NCI-H524 treated with DMSO at 0.1 percent for 48 hours (cell line): Measurements from ENCODE around the gene TRAPPC3.
"Not testable (repeated sequence)": the region's sequence is repeated elsewhere in the genome, so short reads cannot be mapped to it uniquely, and the experiment has no call there.

Experiments used
- DNase-seq: peaks from one replicate; lab custom pipeline; 2025; lab: John Stamatoyannopoulos, UW

Gene TRAPPC3

DNA sequence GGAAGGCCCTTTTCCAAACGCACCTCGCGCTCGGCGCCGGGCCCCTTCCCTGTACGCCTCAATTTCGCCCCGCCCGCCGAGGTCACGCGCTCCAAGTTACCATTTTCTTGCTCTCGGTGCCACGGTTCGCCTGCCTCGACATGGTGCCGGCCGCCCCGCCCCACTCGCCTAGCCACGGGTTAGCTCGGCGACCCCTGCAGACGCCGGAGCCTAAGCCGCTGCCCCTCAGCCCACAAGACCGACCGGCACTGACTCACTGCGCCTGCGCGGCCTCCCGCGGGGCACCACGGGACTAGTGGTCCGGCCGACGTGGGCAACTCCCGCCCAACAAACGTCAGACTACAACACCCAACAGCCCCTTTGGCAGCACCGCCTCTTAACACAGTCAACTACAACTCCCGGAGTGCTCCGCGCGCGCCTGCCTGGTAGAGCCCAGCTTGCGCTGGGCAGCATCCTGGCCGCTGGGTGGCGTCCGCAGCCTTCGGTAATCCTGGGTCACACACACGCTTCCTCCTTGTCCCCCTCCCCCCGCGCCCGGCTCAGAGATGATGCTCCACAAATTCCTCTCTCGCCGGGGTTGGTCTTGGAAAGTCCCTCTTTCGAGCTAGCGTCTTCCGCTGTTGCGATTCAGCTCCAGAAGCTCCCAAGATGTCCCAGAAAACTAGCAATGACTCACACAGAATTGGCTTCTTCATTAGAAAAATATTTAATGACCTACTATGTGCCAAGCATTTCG, at the start of gene TRAPPC3:
TRAPPC3 (minus strand) TSS at position 250 of the 736 bp plus-strand sequence; CDS start at position 142, 108 bp downstream.
- DNase-seq: peak; percentile 98

DNA sequence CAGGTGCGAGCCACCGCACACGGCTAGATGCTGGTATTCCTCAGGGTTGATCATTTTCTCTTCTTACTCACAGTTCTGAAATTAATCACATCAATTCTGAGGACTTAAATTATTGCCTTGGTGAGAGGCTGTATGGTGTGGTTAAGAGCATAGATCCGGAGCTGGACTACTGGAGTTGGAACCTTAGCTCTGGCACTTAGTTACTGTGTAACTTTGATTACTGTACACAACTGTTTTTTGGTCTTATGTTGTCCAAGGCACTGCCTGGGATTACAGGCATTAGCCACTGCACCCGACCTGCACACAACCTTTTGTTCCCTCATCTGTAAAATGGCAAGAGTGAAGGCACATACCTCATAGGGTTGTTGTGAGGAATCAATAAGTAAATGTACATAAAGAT, 49.4 kb upstream of the TRAPPC3 start:
- no peak for DNase-seq

DNA sequence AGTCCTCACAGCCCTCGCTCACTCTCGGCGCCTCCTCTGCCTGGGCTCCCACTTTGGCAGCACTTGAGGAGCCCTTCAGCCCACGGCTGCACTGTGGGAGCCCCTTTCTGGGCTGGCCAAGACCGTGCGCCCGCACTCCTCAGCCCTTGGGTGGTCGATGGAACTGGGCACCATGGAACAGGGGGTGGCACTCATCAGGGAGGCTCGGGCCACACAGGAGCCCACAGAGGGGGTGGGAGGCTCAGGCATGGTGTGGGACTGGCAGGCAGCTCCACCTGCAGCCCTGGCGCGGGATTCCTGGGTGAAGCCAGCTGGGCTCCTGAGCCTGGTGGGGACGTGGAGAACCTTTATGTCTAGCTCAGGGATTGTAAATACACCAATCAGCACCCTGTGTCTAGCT, 47.5 kb upstream of the TRAPPC3 start:
- not testable (repeated sequence) for DNase-seq

DNA sequence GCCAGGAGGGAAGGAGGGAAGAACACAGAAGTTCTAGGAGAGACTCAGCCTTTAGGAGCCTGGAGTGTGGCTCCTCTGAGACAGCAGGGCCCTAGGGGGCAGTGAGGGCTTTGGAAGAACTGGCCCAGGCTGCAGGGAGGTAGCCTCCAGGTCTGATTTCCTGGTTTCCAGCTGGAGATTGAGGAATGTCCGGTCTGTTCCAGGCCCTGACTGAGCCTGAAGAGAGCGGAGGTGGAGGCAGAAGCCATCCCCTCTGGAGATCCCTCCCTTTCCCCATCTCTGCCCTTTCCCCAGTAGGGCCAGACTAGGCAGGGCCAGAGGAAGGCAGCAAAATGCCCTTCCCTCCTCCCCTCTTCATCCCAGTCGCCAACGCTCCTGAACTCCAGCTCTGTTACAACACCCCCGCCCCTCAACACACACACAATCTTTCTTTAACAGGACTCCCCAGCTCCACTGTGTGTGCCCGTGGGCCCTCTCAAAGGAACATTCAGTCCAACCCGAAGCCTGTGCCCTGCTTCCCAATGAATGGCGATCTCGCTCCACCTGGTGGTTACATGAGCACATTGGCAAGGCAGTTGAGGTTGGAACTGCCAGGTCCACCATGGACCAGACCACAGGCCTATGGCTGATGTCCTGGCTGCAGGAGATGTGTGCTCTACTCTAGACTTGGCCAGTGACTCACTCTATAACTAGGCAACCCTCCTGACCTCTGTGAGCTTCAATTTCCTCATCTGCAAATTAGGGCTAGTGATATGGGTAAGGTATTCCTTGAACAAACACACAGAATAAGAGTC, 38.7 kb upstream of the TRAPPC3 start:
- DNase-seq: no peak

DNA sequence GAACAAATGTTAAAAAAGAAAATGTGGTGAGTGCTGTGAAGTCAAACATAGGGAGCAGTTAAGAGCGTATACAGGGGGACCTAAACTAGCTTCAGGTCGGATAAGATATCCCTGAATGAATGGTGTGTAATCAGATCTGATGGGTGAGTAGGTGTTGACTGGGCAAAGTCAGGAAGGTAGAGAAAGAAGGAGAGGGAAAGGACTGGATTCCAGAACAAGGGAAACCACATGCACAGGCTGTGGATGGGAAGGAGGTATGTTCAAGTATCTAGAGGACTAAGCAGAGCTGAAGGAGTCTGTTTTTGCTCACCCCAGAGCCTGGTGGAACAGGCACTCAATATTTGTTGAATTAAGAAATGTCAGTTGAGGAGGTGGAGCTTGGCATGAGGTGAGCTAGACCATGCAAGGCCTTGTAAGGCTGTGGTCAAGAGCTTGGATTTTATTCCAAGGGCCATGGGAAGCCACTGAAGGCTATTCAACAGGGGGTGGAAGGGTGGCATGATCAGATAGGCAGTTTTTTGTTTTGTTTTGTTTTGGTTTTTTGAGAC, 34.1 kb upstream of the TRAPPC3 start:
- no peak for DNase-seq

DNA sequence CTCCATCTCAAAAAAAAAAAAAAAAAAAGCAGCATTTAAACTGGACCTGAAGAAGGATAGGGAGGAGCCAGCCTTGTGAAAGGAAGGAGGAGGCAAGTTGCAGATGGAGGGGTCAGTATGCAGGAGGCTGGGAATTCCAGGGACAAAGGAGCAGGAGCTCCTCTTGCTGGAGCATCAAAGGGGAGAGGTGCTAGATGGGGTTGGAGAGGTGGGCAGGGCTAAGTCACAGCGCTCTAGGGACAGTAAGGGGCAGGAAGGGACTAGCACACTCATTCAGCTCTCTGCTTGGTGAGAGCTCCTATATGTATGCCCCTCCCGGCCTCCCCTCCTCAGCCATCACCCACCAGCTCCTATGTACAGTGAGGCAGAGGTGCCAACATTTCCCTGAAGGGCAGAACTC, 33.4 kb upstream of the TRAPPC3 start:
- DNase-seq: no peak

DNA sequence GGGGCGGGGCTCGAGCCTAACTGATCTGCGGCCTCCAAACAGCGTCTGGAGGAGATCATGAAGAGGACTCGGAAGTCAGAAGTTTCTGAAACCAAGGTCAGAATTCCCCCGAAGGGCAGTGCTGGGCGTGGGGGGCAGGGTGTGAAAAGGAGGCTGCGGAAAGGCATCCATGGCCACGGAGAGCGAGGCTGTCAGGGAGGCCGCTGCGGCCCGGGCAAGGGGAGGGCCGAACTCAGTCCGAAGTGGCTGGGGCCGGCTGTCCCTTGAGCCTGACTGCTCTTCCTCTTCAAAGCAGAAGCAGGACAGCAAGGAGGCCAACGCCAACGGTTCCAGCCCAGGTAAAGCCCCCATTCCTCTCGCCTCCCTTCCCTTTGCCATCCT, 29.9 kb upstream of the TRAPPC3 start:
- no peak for DNase-seq

DNA sequence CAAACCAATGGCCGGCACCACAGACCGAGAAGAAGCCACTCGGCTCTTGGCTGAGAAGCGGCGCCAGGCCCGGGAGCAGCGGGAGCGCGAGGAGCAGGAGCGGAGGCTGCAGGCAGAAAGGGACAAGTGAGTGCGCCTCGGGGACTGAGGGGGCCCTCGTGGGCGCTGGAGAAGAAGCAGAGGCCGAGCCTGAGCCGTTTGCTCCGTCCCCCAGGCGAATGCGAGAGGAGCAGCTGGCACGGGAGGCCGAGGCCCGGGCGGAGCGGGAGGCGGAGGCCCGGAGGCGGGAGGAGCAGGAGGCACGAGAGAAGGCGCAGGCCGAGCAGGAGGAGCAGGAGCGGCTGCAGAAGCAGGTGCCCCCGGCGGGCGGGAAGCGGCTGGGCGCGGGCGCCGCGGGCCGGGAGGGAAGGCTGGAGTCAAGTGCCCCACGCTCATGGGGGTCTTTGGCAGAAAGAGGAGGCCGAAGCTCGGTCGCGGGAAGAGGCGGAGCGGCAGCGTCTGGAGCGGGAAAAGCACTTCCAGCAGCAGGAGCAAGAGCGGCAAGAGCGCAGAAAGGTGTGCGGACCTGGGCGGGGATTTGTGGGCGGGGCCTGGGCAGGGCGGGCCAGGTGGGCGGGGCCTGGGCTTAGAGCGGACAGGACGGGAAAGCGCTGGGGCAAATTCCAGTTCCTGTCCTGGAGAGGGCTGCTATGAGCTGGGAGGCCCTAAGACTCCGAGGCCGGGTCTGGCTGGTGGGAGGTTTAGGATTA, 29.4 kb upstream of the TRAPPC3 start:
- DNase-seq: no peak

DNA sequence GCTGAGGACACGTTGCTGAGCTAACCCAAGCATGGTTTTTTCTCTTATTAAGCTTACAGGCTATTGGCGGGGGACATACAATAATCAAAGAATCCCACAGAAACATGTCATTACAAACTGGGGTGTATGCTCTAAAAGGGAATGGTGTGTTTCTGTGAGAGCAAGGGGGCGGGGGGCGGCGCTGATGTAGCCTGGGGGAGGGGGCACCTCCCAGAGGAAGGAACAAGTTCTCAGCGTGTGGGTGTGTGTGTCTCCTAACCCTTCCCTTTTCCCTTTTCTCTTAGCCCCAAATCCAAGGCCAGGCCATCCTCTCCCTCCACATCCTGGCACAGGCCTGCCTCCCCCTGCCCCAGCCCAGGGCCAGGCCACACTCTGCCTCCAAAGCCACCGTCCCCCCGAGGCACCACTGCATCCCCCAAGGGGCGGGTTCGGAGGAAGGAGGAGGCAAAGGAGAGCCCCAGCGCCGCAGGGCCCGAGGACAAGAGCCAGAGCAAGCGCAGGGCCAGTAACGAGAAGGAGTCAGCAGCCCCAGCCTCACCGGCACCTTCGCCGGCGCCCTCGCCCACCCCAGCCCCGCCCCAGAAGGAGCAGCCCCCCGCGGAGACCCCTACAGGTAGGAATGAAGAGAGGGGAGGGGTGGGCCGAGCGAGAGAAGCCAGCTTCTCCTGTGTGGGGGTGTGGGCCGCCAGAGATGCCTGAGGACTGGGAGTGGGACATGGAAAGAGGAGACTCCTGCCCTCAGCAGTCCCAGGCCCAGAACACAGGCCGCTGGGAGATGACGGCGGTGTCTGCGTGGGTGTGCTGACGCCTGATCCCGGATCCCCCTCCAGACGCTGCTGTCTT, 28.5 kb upstream of the TRAPPC3 start:
- DNase-seq: no peak

DNA sequence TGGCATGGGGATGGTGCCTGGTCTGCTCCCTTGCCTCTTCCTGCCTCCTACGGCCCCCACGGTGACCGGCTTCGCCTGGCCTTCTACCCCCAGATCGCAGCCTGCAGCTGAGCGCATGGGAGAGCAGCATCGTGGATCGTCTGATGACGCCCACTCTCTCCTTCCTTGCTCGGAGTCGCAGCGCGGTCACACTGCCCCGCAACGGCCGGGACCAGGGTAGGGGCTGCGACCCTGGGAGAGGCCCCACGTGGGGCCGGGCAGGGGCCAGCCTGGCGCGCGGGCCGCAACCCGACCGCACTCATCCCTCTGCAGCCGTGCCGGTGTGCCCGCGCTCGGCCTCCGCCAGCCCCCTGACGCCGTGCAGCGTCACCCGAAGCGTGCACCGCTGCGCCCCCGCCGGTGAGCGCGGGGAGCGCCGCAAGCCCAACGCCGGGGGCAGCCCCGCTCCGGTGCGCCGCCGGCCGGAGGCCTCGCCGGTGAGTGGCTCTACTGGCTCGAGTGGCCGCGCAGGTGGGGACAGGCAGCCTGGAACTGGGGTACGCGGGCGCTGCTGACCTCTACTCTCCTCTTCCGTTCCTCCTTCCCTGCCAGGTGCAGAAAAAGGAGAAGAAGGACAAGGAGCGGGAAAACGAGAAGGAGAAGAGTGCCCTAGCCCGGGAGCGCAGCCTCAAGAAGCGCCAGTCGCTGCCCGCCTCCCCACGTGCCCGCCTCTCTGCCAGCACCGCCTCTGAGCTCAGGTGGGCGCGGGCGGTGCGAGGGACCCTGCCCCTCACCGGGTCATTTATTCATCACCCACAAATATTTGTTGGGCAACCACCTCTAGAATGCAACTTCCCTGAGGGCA, 27.0 kb upstream of the TRAPPC3 start:
- DNase-seq: no peak

DNA sequence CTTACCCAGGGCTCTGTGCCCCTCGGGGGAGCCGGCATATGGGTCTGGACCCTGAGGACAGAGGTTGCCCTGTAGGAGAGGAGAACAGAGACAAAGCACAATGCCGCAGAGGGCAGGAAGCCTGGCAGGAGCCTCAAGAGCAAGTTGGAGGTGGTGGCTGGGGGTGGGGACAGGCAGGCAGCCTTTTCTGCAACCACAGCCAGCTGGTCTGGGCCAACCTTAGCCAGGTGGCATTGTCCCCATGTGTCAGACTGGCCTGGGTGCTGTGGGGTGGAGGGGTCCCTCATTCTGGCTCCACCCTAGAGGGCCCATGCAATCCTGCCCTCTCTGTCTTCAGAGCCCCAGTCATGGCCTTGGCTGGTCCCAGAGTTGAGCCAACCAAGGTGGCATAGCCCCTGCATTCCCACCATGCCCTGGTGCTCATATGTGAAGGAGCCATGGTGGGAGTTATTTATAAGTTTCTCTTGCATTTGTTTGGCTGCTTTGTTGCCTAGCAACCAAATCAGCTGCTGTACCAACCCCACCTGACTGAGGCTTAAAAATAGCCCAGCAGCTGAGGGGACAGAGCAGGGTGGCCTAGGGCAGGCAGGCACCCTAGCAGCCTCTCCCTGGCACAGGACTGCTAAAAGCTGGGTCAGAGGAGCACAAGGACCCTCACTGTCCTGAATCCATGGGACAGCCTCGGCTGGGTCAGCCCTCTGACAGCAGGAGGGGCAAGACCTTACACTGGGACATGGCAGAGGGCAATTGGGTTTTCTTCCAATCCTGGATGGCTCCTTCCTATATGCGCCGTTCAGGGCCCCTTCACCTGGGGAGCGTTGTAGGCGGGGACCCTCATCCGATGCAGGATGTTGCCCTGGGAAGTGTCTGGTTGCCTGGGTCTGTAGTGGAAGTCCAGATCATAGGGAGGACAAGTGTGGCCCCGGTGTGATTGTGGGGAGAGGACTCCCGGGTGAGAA, 26.1 kb upstream of the TRAPPC3 start:
- no peak for DNase-seq

DNA sequence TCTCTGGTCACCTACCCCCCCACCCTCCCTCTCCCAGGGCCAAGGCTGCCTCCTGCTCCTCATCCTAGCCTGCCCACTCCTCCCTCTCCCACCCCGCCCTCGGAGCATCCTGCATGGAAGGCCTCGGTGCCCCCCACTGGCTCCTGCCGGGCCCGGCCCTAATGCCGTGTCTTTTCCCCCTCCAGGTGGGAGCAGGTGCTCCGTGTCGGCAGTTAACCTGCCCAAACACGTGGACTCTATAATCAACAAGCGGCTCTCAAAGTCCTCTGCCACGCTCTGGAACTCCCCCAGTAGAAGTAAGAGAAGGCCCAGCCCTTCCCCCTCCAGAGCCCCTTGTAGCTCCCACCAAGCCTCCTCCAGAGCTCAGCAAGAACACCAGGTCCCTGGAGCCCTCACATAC, 25.4 kb upstream of the TRAPPC3 start:
- DNase-seq: no peak

DNA sequence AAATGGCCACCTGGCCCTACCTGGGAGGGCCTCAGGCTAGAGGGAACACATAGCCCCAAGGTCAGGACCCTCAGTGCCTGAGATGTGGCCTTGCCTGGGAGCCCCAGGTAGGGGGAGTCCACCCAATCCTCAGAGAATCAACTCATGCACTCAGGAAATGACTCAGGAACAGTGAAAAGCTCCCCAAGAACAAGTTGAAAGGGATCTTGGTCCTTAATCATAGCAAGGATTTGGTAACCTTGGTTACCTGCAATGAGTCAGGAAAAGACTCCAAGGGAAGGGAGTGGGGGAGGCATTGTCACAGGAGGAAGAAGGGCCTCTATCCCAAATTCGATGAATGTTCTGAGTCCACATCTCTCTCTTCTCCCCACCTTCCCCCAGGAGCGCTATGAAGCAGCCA, 23.7 kb upstream of the TRAPPC3 start:
- no peak for DNase-seq

DNA sequence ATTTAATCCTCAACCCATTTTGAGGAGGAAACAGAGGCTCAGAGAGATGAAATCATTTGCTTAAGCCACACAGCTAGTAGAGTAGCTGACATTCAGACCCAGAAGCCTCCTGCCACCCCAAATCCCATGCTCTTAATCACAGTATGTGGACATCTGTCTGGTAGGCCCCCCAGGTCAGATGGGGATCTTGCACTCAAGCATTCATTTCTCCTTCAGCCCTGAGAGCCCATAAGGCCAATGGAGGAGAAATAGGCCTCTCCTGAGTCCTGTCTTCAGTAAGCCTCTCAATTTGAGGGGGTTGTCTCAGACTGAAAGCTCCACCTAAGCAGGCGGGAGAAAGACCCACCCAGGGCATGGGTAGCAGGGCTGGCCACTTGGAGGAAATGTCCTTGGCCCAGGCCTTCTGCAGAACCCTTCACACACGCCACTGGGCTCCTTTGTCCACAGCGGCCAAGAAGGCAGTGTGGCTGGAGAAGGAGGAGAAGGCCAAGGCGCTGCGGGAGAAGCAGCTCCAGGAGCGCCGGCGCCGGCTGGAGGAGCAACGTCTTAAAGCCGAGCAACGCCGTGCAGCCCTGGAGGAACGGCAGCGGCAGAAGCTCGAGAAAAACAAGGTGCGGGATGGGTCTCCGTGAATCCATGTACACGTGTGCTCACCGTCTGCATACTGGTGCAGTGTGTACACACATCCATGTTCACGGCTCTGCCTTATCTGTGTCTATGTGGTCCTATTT, 22.9 kb upstream of the TRAPPC3 start:
- no peak for DNase-seq

DNA sequence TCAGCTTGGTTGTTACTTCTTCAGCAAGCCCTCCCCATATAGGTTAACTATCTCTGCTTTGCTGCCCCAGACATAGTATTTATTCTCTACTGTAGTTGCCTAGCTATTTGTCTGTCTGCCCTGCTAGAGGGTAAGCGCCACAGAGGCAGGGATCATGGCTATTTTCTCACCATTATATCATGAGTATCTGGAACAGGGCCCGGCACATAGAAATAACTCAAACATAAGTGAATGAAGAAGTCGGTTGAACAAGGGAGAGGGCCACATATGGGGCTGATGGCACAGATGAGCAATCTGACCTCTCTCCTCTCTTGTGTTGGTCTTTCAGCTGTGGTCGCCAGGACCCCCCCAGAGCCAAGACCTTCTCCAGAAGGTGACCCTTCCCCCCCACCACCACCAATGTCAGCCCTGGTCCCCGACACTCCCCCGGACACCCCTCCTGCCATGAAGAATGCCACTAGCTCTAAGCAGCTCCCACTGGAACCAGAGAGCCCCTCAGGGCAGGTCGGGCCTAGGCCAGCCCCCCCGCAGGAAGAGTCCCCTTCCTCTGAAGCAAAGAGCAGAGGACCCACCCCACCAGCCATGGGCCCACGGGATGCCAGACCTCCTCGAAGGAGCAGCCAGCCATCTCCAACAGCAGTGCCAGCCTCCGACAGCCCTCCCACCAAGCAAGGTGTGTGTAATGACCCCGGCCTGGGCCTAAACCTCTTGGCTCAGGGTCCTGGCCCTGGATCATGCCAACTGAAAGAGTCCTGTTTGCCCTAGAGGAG, 21.5 kb upstream of the TRAPPC3 start:
- DNase-seq: no peak

DNA sequence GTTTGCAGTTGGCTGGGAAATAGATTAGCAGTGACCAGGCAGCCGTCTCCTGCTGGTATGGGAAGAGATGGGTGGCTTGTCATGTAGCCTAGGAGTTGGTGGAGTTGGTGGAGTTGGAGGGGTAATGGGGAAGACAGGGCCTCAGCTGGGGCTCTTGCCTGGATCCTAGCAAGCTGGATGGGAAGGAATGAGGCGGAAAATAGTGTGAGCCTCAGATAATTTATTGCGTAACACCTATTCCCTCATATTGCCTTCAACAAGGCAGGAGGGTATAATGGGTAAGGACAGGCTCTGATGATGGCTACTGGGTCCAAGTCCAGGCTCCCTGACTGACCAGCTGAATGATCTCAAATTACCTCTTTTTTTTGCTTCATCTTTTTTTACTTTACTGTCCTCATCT, 19.2 kb upstream of the TRAPPC3 start:
- no peak for DNase-seq

DNA sequence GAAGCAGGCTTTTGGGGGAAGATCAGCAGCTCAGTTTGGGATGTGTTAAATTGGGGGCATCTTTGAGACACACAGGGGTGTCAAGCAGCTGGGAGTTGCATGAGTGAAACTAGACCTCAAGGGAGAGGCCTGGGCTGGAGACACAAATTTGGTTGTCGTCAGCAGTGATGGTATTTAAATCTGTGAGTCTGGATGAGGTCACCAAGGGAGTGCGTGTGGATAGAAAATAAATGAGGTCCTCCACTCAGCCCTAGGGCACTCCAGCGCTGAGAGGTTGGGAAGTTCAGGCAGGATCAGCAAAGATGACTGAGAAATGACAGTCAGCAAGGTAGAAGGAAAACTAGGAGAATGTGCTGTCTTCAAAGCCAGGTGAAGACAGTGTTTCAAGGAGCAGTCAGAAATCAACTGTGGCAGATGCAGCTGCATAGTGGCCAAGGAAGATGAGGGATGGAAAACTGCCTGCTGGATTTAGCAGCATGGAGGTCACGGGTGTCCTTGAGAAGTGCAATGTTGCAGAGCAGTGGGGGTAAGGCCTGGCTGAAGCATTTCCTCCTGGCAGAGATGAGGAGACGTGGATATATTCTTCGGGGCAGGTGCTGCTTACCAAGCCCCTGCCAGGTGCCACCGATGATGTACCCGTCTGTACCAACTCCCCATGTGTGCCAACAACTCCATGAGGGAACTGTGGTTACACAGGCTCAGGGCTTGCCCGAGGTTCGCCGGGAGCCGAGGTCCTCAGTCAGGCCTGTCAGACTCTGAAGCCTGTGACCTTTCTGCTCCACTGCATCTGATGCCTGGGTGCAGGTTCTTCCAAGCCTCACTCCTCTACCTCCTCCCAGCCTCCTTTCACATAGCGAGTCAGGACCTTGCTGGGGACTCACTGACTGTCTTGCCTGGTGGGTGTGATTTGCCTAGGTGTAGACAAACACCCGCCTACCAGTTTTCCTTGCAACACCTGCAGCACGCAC, 17.9 kb upstream of the TRAPPC3 start:
- DNase-seq: no peak
